ENCODE measurements around the gene GPR153. TPM values are rescaled to one million over a fixed set of nuclear protein-coding genes. Genes with fewer than 3 reads are reported as not detected.

Gene GPR153
- total and polyA plus RNA-seq, 2 of the 8 experiments (the other 6 are each of a cell fraction or from before 2014, with no cell fraction given): 5.7 to 8.1 TPM

DNA sequence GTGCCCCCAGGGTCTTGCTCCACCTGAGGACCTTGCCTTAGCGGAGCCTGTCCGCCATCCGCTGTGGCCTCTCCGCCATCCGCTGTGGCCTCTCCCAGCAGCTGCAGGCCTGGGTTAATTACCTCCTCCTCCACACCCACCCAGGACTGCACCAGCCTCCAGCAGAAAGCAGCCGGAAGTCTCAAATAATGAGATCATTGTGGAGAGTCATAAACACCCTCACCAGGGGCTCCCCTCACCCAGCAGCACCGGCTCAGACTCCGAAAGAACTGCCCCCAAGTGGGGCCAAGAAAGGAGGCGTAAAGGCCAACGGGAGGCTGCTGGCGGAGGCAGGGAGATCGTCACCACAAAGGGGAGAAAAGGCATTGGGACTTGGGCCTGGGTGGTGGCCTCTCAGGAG is 10.7 kb upstream of the GPR153 start (continued):
- no peak for TF ChIP-seq CHD7 (IDR thresholded peaks at IDR 0.05; ENCODE audit: insufficient replicate concordance, low read length)

Data from H1 (cell line).